GM12878 (cell line): ENCODE results near the gene CSF3R. TPM values are rescaled to one million over a fixed set of nuclear protein-coding genes. Genes with fewer than 3 reads are reported as not detected.

ENCODE experiments used
- BRCA1 ChIP-seq: IDR thresholded peaks from 2 replicates; pipeline ENCODE4 v1.6.1; 2011; ENCODE audit warnings: low read depth, low read length, improper control_type of control experiment
- MYC ChIP-seq: IDR thresholded peaks from 2 replicates; pipeline ENCODE4 v1.6.1; 2011; ENCODE audit warnings: mild to moderate bottlenecking, low read length, moderate library complexity, inconsistent platforms; ENCODE audit not compliant: insufficient read depth, insufficient replicate concordance, insufficient read length, severe bottlenecking
- PAX8 ChIP-seq: fragments of 450-650 bp; IDR thresholded peaks from 2 replicates; pipeline ENCODE4 v1.6.1; 2017; ENCODE audit warnings: mild to moderate bottlenecking, moderate library complexity
- ZBTB40 ChIP-seq: fragments of 450-650 bp; IDR thresholded peaks from 2 replicates; pipeline ENCODE4 v1.6.1; 2016; ENCODE audit warnings: mild to moderate bottlenecking, moderate library complexity, borderline replicate concordance
- polyA plus RNA-seq, 11 experiments: library from polyadenylated mRNA; depleted of rRNA in 4 of 11; unstranded in 6 of 11; stranded (reverse) in 5 of 11; fragments of >200 nt; fragmentation: Nextera tagmentation in 4 of 11; fragmentation: Illumina TruSeq in 1 of 11; extraction: Ambion mirVana in 4 of 11; extraction: Trizol in 1 of 11; gene quantifications; 1 replicate in 1 of 11; 2 replicates in 10 of 11; pipeline versions ENCODE4 v1.2.1 to v1.2.3, GENCODE V29; 2011 to 2016; ENCODE audit warnings: inconsistent platforms in 2 of 11, missing spikeins in 2 of 11, low read depth in 1 of 11
- total RNA-seq, 4 experiments: library from RNA; depleted of rRNA in 3 of 4; stranded (reverse); fragments of >200 nt in 3 of 4; fragmentation: Illumina TruSeq in 1 of 4; extraction: Trizol in 1 of 4; gene quantifications; 2 replicates each; pipeline versions ENCODE4 v1.2.1 to v1.2.3, GENCODE V29; 2013 to 2021
- TF ChIP-seq, protein P1 (sequence below): fragments of 450-650 bp; IDR thresholded peaks from 2 replicates; pipeline ENCODE4 v1.6.1; 2017; ENCODE audit warnings: mild to moderate bottlenecking, moderate library complexity
- TF ChIP-seq, protein P2 (sequence below): fragments of 450-650 bp; formaldehyde crosslinking; IDR thresholded peaks from 2 replicates; pipeline ENCODE4 v1.4.0; 2020; ENCODE audit warnings: mild to moderate bottlenecking, moderate library complexity
- TF ChIP-seq, protein P3 (sequence below): fragments of 450-650 bp; IDR thresholded peaks from 2 replicates; pipeline ENCODE4 v1.6.1; 2018; ENCODE audit warnings: borderline replicate concordance, mild to moderate bottlenecking; ENCODE audit not compliant: partially characterized antibody

The CSF3R gene
- total and polyA plus RNA-seq, 10 of the 15 experiments (the other 5 are each of a cell fraction or from before 2014, with no cell fraction given) = 0.13 TPM; not detected in 9

DNA sequence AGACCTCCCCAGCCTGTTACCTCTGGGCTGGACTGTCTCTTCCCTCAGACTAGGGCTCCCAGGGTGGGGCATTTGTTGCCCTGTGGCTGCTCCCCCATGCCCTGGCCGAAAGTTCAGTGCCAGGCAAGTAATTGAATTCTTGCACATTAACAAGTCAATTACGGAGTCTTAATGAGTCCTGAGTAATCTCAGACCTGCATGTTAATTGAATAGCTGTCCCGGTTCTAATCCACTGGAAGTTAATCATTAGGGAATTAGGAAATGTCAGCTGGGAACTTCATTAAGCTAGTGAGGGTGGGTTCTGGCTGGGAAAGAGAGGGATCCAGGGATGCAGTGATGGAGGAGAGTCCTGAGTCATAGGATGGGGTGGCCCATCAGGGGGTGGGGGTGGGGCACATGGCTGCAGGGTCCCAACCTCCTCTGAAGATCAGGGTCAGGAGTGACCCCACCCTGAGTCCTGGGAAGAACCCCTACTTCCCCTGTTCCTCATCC, 47.1 kb upstream of the CSF3R start (continued):
- TF ChIP-seq, protein P1, sequence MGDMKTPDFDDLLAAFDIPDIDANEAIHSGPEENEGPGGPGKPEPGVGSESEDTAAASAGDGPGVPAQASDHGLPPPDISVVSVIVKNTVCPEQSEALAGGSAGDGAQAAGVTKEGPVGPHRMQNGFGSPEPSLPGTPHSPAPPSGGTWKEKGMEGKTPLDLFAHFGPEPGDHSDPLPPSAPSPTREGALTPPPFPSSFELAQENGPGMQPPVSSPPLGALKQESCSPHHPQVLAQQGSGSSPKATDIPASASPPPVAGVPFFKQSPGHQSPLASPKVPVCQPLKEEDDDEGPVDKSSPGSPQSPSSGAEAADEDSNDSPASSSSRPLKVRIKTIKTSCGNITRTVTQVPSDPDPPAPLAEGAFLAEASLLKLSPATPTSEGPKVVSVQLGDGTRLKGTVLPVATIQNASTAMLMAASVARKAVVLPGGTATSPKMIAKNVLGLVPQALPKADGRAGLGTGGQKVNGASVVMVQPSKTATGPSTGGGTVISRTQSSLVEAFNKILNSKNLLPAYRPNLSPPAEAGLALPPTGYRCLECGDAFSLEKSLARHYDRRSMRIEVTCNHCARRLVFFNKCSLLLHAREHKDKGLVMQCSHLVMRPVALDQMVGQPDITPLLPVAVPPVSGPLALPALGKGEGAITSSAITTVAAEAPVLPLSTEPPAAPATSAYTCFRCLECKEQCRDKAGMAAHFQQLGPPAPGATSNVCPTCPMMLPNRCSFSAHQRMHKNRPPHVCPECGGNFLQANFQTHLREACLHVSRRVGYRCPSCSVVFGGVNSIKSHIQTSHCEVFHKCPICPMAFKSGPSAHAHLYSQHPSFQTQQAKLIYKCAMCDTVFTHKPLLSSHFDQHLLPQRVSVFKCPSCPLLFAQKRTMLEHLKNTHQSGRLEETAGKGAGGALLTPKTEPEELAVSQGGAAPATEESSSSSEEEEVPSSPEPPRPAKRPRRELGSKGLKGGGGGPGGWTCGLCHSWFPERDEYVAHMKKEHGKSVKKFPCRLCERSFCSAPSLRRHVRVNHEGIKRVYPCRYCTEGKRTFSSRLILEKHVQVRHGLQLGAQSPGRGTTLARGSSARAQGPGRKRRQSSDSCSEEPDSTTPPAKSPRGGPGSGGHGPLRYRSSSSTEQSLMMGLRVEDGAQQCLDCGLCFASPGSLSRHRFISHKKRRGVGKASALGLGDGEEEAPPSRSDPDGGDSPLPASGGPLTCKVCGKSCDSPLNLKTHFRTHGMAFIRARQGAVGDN = no peak
- TF ChIP-seq MYC = no peak
- TF ChIP-seq, protein P2, sequence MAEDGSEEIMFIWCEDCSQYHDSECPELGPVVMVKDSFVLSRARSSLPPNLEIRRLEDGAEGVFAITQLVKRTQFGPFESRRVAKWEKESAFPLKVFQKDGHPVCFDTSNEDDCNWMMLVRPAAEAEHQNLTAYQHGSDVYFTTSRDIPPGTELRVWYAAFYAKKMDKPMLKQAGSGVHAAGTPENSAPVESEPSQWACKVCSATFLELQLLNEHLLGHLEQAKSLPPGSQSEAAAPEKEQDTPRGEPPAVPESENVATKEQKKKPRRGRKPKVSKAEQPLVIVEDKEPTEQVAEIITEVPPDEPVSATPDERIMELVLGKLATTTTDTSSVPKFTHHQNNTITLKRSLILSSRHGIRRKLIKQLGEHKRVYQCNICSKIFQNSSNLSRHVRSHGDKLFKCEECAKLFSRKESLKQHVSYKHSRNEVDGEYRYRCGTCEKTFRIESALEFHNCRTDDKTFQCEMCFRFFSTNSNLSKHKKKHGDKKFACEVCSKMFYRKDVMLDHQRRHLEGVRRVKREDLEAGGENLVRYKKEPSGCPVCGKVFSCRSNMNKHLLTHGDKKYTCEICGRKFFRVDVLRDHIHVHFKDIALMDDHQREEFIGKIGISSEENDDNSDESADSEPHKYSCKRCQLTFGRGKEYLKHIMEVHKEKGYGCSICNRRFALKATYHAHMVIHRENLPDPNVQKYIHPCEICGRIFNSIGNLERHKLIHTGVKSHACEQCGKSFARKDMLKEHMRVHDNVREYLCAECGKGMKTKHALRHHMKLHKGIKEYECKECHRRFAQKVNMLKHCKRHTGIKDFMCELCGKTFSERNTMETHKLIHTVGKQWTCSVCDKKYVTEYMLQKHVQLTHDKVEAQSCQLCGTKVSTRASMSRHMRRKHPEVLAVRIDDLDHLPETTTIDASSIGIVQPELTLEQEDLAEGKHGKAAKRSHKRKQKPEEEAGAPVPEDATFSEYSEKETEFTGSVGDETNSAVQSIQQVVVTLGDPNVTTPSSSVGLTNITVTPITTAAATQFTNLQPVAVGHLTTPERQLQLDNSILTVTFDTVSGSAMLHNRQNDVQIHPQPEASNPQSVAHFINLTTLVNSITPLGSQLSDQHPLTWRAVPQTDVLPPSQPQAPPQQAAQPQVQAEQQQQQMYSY = no peak
- TF ChIP-seq, protein P3, sequence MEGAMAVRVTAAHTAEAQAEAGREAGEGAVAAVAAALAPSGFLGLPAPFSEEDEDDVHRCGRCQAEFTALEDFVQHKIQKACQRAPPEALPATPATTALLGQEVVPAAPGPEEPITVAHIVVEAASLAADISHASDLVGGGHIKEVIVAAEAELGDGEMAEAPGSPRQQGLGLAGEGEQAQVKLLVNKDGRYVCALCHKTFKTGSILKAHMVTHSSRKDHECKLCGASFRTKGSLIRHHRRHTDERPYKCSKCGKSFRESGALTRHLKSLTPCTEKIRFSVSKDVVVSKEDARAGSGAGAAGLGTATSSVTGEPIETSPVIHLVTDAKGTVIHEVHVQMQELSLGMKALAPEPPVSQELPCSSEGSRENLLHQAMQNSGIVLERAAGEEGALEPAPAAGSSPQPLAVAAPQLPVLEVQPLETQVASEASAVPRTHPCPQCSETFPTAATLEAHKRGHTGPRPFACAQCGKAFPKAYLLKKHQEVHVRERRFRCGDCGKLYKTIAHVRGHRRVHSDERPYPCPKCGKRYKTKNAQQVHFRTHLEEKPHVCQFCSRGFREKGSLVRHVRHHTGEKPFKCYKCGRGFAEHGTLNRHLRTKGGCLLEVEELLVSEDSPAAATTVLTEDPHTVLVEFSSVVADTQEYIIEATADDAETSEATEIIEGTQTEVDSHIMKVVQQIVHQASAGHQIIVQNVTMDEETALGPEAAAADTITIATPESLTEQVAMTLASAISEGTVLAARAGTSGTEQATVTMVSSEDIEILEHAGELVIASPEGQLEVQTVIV = no peak
- no peak for TF ChIP-seq PAX8
- no peak for TF ChIP-seq ZBTB40
- no peak for TF ChIP-seq BRCA1
